Natural killer cell (primary cell): Measurements from ENCODE around the gene NSMCE1. TPM values are rescaled to one million over a fixed set of nuclear protein-coding genes. Genes with fewer than 3 reads are reported as not detected.

Experiments used
- ATAC-seq, 3 donors: fragments of 150-1000 bp in 2 of 3; fragments of 200-7000 bp in 1 of 3; cut with Tn5 transposase; 1 replicate in 1 of 3; 2 replicates in 2 of 3; pipeline ENCODE4 v1.10.0; 2021; ENCODE audit warnings: mild to moderate bottlenecking in 2 of 3, moderate library complexity in 2 of 3
- DNase-seq, 2 donors: peaks; one replicate each; pipeline versions ENCODE4 v3.0.0 to v3.0.0-alpha.2; 2013 to 2021; ENCODE audit warnings: mixed read lengths in 1 of 2
- H3K27ac ChIP-seq: one replicate; pipeline ENCODE4 v1.5.1; 2013; ENCODE audit warnings: mild to moderate bottlenecking, low read length
- H3K27me3 ChIP-seq: one replicate; pipeline ENCODE4 v1.6.1; 2013; ENCODE audit warnings: low read length; ENCODE audit not compliant: control insufficient read depth, insufficient read depth
- H3K36me3 ChIP-seq: one replicate; pipeline ENCODE4 v1.6.1; 2013; ENCODE audit warnings: low read length; ENCODE audit not compliant: control insufficient read depth, insufficient read depth
- H3K4me1 ChIP-seq: one replicate; pipeline ENCODE4 v1.6.1; 2013; ENCODE audit warnings: low read length; ENCODE audit not compliant: control insufficient read depth, insufficient read depth
- H3K4me3 ChIP-seq: one replicate; pipeline ENCODE4 v1.5.1; 2013; ENCODE audit warnings: low read length
- H3K9me3 ChIP-seq: one replicate; pipeline ENCODE4 v1.6.1; 2013; ENCODE audit warnings: low read length; ENCODE audit not compliant: control insufficient read depth, insufficient read depth
- H3K27ac Mint-ChIP-seq, 2 donors: one replicate each; pipeline ENCODE4 v1.8.0; 2022; ENCODE audit warnings: mild to moderate bottlenecking in 2 of 2, mixed read lengths in 2 of 2, moderate library complexity in 1 of 2
- H3K27me3 Mint-ChIP-seq, 2 donors: one replicate each; pipeline ENCODE4 v1.8.0; 2022; ENCODE audit warnings: low read depth in 2 of 2, mixed read lengths in 2 of 2
- H3K36me3 Mint-ChIP-seq: one replicate; pipeline ENCODE4 v1.8.0; 2022; ENCODE audit warnings: mixed read lengths
- H3K4me1 Mint-ChIP-seq, 2 donors: one replicate each; pipeline ENCODE4 v1.8.0; 2022; ENCODE audit warnings: mixed read lengths in 2 of 2
- H3K4me3 Mint-ChIP-seq: one replicate; pipeline ENCODE4 v1.8.0; 2022; ENCODE audit warnings: mild to moderate bottlenecking, moderate library complexity, mixed read lengths
- H3K9me3 Mint-ChIP-seq, 2 donors: one replicate each; pipeline ENCODE4 v1.8.0; 2022; ENCODE audit warnings: mixed read lengths in 2 of 2
- CTCF ChIP-seq: fragments of 200-600 bp; IDR thresholded peaks from one replicate; pipeline ENCODE4 v1.8.0; 2022; ENCODE audit warnings: antibody characterized with exemption
- whole genome bisulfite sequencing: methylation state at CpG from one replicate; pipeline ENCODE4 v1.1.7; 2013; ENCODE audit warnings: missing lambda C conversion rate; ENCODE audit not compliant: insufficient coverage; 5-methylcytosine and 5-hydroxymethylcytosine counted together
- intact Hi-C: fragments of 100-400 bp; cut with micrococcal nuclease; formaldehyde crosslinking; loops from one replicate; pipeline ENCODE4 v1.14.2; 2022
- total RNA-seq, 4 donors: library from RNA; stranded (reverse); fragments of 120-200 nt in 1 of 4; gene quantifications; one replicate each; pipeline versions ENCODE4 v1.2.3 to v1.2.4, GENCODE V29; 2013 to 2022

Gene NSMCE1
- total RNA-seq, 3 donors from 2014 or later (not counting 1 experiment from before 2014, with no cell fraction given), result 29.4 to 42.7 (median 37.7) TPM

- Histone ChIP-seq H3K4me1 (peaks cover 35% of the 10 kb centered on the region), H3K9me3 (no peaks in the 10 kb centered on the region), H3K36me3 (no peaks in the 10 kb centered on the region), H3K27me3 (no peaks in the 10 kb centered on the region), H3K4me3 (no peak overlapping the region), H3K27ac (no peak overlapping the region)
- Mint-ChIP-seq H3K9me3 (no peaks in the 10 kb centered on the region), H3K4me1 (peaks cover 21 to 27% of the 10 kb centered on the region in 2 donors), H3K4me3 (no peak overlapping the region), H3K36me3 (no peaks in the 10 kb centered on the region), H3K27me3 (no peaks in the 10 kb centered on the region), H3K27ac (no peak overlapping the region)
- WGBS, result 93% methylated on average over 13 of the region's 13 CpGs
- ATAC-seq, result no peak
- no peak for DNase-seq
- intact Hi-C loops, result no loop called here
- no peak for TF ChIP-seq CTCF
Observed at GRCh38 chr16:27177031-27177774, 91.4 kb downstream of the NSMCE1 start.

- no peak overlapping the region for H3K4me3 Mint-ChIP-seq
- TF ChIP-seq CTCF, result no peak
Observed at GRCh38 chr16:27175888-27176287, 92.7 kb downstream of the NSMCE1 start.

More at GRCh38 chr16:27175888-27176287, 92.7 kb downstream of the NSMCE1 start:
- Histone ChIP-seq H3K4me1 (peaks cover 41% of the 10 kb centered on the region), H3K27ac (no peak overlapping the region), H3K4me3 (no peak overlapping the region), H3K36me3 (no peaks in the 10 kb centered on the region), H3K9me3 (no peaks in the 10 kb centered on the region), H3K27me3 (no peaks in the 10 kb centered on the region)
- Mint-ChIP-seq H3K9me3 (no peaks in the 10 kb centered on the region), H3K36me3 (no peaks in the 10 kb centered on the region), H3K4me1 (peaks cover 26 to 31% of the 10 kb centered on the region in 2 donors), H3K27me3 (no peaks in the 10 kb centered on the region), H3K27ac (no peak overlapping the region)
- WGBS, result 98% methylated on average over 8 of the region's 8 CpGs
- no peak for ATAC-seq
- DNase-seq, result no peak
- intact Hi-C loops, result no loop called here

Other genes with a start within 250 kb of the NSMCE1 start
- gene C16orf82, start 201.8 kb downstream of the NSMCE1 start, total RNA-seq, result not detected
- 10 to 100 TPM; 11.4 to 17.9 (median 17.8) TPM for gene KDM8, start 65.2 kb downstream of the NSMCE1 start, total RNA-seq
- gene IL4R, start 45.2 kb upstream of the NSMCE1 start, total RNA-seq, result 10 to 100 TPM; 70.2 to 87.2 (median 86.0) TPM
- 10 to 100 TPM; 24.3 to 45.7 (median 26.5) TPM for gene IL21R, start 133.4 kb upstream of the NSMCE1 start, total RNA-seq